Memory B cell (primary cell): Measurements from ENCODE around the gene ACTL8.
"Not testable (repeated sequence)": the region's sequence is repeated elsewhere in the genome, so short reads cannot be mapped to it uniquely, and the experiment has no call there.

Experiments used
- ATAC-seq: fragments of 150-1000 bp; cut with Tn5 transposase; 2 replicates; pipeline ENCODE4 v1.10.0; 2021; ENCODE audit warnings: low read depth, mild to moderate bottlenecking, moderate library complexity
- DNase-seq, 2 donors: peaks; one replicate each; pipeline ENCODE4 v3.0.0; 2022; ENCODE audit warnings: low spot score in 2 of 2
- H3K27ac Mint-ChIP-seq: one replicate; pipeline ENCODE4 v1.8.0; 2022; ENCODE audit warnings: mild to moderate bottlenecking, moderate library complexity, mixed read lengths
- H3K27me3 Mint-ChIP-seq: one replicate; pipeline ENCODE4 v1.8.0; 2022; ENCODE audit warnings: mixed read lengths
- H3K36me3 Mint-ChIP-seq: one replicate; pipeline ENCODE4 v1.8.0; 2022; ENCODE audit warnings: mild to moderate bottlenecking, mixed read lengths
- H3K4me1 Mint-ChIP-seq: one replicate; pipeline ENCODE4 v1.8.0; 2022; ENCODE audit warnings: mixed read lengths
- H3K4me3 Mint-ChIP-seq: one replicate; pipeline ENCODE4 v1.8.0; 2022; ENCODE audit warnings: mild to moderate bottlenecking, moderate library complexity, mixed read lengths
- H3K9me3 Mint-ChIP-seq: one replicate; pipeline ENCODE4 v1.8.0; 2022; ENCODE audit warnings: mixed read lengths

The ACTL8 gene

DNA sequence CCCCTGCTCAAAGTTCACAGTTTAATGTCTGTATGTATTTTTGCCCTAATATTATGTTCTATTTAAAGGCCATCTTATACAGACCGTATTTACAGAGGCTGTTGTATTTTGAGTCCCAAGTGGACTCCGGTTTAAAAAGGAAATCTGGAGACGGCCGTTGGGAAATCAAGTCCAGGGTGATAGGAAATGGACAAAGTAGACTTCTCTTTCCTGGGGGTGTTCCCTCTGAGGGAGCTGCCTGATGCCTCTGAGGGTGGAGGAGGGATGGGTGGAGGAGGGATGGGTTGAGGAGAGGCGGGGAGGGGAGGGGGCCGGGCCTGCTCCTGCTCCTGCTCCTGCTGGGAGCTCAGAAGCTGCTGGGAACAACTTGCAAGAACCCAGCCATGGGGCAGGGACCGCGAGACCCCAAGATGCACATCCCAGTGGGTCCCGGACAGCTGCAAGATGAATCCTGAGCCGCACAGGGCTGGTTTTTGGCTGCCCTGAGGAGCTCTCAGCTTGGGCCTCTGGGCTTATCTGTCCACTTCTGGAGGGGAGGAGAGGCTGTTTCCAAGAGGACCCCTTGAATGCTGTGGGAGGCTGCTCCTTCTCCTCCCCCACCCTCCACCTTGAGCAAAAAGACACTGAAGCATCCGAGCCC lies 12.0 kb upstream of the ACTL8 start:
- Mint-ChIP-seq H3K4me3 (no peak overlapping the region), H3K27ac (no peak overlapping the region), H3K27me3 (peaks cover 10% of the 10 kb centered on the region), H3K9me3 (no peaks in the 10 kb centered on the region), H3K4me1 (no peaks in the 10 kb centered on the region), H3K36me3 (no peaks in the 10 kb centered on the region)
- DNase-seq (no peak), ATAC-seq (no peak)

DNA sequence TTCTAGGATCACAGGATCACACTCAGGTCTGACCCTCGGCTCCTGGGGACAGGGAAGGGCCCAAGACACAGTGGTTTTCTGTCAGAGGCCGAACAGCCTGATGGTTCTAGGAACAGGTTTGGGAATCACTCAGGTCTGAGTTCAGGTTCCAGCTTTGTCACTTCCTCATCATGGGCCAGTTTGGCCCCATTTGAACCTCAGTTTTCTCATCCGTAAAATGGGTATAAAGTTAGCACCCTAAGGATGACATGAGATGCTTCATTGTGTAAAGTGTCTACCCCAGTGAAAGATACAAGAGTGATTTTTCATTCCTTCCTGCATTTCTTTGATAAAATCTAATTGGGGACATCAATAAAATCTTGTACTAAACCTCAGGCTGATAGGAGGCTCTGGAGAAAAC lies 11.2 kb upstream of the ACTL8 start:
- H3K4me1 Mint-ChIP-seq: no peaks in the 10 kb centered on the region
- no peaks in the 10 kb centered on the region for H3K36me3 Mint-ChIP-seq
- no peak overlapping the region for H3K27ac Mint-ChIP-seq
- H3K27me3 Mint-ChIP-seq: peaks cover 12% of the 10 kb centered on the region
- peaks cover 2% of the 10 kb centered on the region for H3K9me3 Mint-ChIP-seq
- H3K4me3 Mint-ChIP-seq: no peak overlapping the region
- no peak for DNase-seq
- ATAC-seq: no peak

DNA sequence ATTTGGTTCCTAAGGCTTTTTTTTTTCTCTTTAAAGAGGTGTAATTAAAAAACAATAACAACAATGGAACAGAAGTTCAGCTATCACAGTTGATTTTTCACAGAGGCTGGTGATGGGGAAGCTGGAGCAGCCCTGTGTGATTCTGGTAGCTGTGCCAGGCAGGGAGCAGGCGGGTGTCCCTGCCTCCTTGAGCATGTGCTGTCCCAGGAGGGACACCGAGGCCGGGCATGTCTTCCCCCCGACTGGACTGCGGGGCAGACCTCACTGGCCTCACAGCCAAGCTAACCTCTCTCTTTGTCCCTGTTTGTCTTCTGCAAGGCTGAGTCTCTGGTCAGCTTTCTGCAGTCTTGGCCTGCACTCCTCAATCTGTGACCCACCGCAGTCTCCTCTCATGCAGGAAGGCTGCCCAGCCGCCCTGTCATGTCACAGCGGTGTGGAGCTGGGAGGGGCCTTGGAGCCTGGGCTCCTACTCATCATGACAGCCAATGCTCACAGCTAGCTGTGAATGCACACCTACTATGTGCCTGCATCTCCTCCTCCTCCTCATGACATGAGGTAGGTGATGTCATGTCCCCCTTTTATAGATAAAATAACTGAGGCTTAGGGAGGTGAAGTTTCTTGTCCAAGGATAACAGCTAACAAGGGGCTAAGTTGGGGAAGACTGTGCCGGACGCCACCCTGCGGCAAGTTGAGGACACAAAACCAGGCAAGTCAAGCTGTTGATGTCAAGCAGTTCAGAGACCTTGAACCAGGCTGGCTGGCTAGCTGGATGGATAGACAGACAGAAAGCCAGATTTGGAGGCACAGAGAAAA lies 10.3 kb upstream of the ACTL8 start:
- DNase-seq (no peak), ATAC-seq (no peak)
- peaks cover 12% of the 10 kb centered on the region for H3K27me3 Mint-ChIP-seq
- H3K4me3 Mint-ChIP-seq: no peak overlapping the region
- no peaks in the 10 kb centered on the region for H3K4me1 Mint-ChIP-seq
- no peaks in the 10 kb centered on the region for H3K36me3 Mint-ChIP-seq
- peaks cover 2% of the 10 kb centered on the region for H3K9me3 Mint-ChIP-seq
- no peak overlapping the region for H3K27ac Mint-ChIP-seq

DNA sequence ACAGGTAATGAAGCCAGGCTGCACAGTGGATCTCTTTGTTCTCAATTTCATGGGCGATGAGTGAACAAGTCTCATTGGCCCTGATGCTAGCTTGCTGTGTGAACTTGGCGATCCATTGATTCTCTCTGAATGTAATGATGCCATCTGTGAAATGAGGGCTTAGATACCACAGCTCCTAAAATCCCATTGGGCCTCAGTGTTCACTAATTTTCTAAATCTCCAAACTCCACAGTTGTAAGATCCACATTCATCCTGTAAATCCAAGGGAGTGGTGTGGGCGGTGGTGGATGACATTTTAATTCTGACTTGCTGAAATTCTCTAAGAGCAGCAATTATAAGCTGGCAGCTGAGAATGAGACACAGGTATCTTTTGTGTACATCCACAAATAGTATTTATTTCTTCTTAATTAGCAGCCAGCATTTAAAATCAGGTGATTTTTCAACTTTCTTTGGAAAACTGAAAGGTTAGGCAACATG lies 9.6 kb upstream of the ACTL8 start:
- Mint-ChIP-seq H3K4me3 (no peak overlapping the region), H3K4me1 (no peaks in the 10 kb centered on the region), H3K36me3 (no peaks in the 10 kb centered on the region), H3K9me3 (peaks cover 5% of the 10 kb centered on the region), H3K27ac (no peak overlapping the region), H3K27me3 (peaks cover 14% of the 10 kb centered on the region)
- ATAC-seq (no peak), DNase-seq (no peak)

DNA sequence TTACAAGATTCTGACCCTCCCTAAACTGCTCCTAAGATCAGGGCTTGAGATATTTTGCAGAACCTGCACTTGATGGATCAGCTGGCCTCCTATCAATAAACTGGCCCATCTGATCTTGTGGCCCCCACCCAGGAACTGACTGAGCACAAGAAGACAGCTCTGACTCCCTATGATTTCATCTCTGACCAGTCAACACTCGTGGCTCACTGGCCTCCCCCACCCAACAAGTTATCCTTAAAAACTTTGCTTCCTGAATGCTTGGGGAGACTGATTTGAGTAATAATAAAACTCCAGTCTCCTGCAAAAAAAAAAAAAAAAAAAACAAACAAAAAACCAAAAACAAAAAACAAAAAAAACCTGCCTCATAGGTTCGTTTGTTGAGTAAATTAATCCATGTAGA lies 8.9 kb upstream of the ACTL8 start:
- not testable (repeated sequence) for H3K4me1 Mint-ChIP-seq, H3K9me3 Mint-ChIP-seq, ATAC-seq, H3K36me3 Mint-ChIP-seq, DNase-seq, H3K27me3 Mint-ChIP-seq, H3K27ac Mint-ChIP-seq, H3K4me3 Mint-ChIP-seq

DNA sequence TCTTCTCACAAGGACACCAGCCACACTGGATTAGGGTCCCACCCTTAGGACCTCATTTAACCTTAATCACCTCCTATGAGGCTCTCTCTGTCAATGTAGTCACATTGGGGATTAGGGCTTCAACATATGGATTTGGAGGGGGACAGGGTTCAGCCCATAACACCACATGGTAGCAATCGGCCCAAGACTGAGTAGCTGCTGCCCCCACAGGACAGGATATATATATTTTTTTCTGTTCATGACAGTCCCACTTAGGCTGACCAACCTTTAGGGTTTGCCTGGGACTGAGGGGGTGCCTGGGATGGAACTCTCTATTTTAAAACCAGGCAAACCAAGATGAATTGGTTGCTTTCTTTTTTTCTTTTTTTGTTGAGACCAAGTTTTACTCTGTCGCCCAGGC lies 8.2 kb upstream of the ACTL8 start:
- Mint-ChIP-seq H3K9me3 (peaks cover 5% of the 10 kb centered on the region), H3K4me1 (no peaks in the 10 kb centered on the region), H3K27ac (no peak overlapping the region), H3K4me3 (no peak overlapping the region), H3K36me3 (no peaks in the 10 kb centered on the region), H3K27me3 (peaks cover 6% of the 10 kb centered on the region)
- DNase-seq (no peak), ATAC-seq (no peak)

DNA sequence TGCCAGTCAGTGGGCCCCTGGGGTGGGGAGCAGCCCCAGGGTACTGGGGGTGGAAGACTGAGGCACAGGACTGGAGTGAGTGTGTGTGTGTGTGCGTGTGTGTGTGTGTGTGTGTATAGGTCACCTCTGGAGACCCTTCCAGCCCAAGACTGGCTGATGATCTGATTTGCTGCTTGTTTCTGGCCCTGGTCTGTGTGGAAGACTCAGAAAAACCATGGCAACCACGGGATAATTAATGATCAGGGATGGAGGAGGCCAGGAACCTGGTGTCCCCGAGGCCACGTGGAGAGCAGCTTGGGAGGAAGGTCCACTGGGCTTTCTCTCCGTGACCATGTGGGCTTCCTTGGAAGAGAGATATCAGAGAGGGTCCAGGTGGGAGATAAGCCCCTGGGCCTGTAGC lies 4.8 kb upstream of the ACTL8 start:
- H3K9me3 Mint-ChIP-seq: peaks cover 13% of the 10 kb centered on the region
- no peak for ATAC-seq
- H3K36me3 Mint-ChIP-seq: peaks cover 4% of the 10 kb centered on the region
- no peak overlapping the region for H3K4me3 Mint-ChIP-seq
- no peaks in the 10 kb centered on the region for H3K4me1 Mint-ChIP-seq
- peaks cover 10% of the 10 kb centered on the region for H3K27me3 Mint-ChIP-seq
- no peak for DNase-seq
- no peak overlapping the region for H3K27ac Mint-ChIP-seq

DNA sequence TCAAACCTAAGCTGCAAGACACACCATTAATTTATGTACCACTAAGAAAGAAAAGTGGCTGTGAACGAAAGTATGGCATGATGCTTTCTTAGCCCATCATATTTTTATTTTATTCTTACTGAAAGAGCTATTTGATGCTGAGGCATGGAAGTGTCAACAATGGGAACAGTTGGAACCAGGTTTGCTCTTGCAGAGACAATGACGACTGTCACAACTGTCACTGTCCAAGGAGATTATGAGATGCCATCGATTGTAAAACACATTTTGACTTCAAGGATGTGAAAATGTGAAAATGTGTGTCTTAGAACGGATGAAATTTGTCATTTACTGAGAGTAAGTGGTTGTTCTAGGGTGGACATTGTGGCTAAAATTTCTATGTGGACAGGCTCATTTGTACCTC lies 2.8 kb upstream of the ACTL8 start:
- Mint-ChIP-seq H3K27me3 (peaks cover 10% of the 10 kb centered on the region), H3K9me3 (peaks cover 16% of the 10 kb centered on the region), H3K27ac (no peak overlapping the region), H3K4me3 (no peak overlapping the region), H3K36me3 (peaks cover 4% of the 10 kb centered on the region), H3K4me1 (no peaks in the 10 kb centered on the region)
- no peak for ATAC-seq
- DNase-seq: no peak

DNA sequence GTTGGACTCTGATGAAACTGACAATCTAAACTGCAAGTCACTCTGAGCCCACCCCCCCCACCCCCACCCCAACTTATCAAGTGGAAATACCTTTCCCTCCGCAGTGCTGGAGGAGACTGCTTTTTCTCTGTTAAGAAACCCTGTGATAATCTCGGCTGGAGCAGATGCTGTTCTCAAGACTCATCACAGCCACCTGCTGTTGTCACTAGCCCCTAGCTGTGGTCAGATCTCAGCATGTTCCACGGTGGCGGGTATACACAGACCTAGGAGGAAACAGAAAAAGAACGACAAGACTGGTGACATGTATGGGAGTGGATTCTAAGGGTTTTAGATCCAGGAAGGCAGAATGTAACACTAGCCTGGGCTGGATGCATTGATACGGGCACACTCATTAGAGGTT lies 2.3 kb downstream of the ACTL8 start:
- Mint-ChIP-seq H3K27me3 (peaks cover 2% of the 10 kb centered on the region), H3K4me3 (no peak overlapping the region), H3K36me3 (peaks cover 10% of the 10 kb centered on the region), H3K27ac (no peak overlapping the region), H3K4me1 (no peaks in the 10 kb centered on the region), H3K9me3 (peaks cover 33% of the 10 kb centered on the region)
- DNase-seq (no peak), ATAC-seq (no peak)

DNA sequence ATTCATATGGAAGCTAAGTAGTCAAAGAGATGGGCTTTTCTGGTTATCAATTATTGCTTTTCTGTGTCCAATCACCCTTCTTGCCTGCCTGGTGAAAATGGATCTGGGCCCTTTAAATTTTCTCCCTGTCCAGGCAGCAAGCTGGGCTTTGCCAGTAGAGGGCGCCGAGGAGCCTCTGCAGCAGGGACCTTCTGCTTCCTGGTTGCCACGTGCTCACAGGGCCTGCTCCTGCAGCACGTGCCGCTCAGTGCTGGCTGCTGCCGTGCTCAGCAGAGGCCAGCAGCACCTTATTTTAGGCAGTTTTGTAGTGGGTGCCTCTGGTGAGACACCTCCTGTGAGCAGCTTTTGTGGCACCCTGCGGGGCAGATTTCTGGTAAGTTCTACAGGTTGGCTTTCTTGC lies 4.0 kb downstream of the ACTL8 start:
- Mint-ChIP-seq H3K27ac (no peak overlapping the region), H3K4me3 (no peak overlapping the region), H3K27me3 (no peaks in the 10 kb centered on the region), H3K9me3 (peaks cover 24% of the 10 kb centered on the region), H3K4me1 (no peaks in the 10 kb centered on the region), H3K36me3 (peaks cover 8% of the 10 kb centered on the region)
- DNase-seq (no peak), ATAC-seq (no peak)

DNA sequence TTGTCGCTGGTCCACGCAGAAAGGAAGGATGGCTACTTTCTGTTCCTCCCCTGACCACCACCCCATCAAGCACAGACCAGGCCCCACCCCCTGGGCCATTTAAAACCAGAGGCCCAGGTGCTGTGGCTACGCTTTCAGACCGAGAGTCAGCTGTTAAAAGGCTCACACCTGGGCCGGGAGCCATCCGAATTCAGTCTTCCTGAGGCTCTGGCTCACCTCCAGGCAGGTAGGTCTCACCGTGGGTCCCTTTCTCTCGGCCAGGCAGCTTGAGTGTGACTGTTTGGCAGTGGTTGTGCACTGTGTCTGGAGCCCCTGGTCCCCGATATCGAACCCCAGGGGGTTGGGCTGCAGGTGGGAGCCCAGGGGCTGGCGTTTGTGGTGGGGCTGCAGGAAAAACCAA lies 7.2 kb downstream of the ACTL8 start:
- Mint-ChIP-seq H3K36me3 (peaks cover 7% of the 10 kb centered on the region), H3K4me1 (no peaks in the 10 kb centered on the region), H3K4me3 (no peak overlapping the region), H3K9me3 (peaks cover 22% of the 10 kb centered on the region), H3K27ac (no peak overlapping the region), H3K27me3 (peaks cover 6% of the 10 kb centered on the region)
- DNase-seq (no peak), ATAC-seq (no peak)

DNA sequence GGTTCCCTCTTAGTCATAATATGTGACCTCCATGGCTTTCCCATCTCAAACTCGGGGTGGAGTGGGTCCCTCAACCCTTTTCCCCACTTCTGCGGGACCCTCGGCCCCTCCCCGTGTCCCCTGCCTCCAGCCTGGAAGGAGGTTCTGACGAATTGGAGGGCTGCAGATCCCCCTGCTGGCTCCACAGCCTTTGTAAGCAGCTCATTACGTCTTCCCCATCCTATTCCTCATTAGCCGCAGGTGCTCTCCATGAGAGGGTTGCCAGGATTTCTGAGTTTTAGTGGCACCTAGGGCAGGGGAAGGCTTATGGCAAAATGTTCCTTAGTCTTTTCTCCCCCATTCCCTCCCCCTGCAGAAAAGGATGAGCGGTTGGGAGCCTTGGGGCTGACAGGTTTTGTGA lies 8.3 kb downstream of the ACTL8 start:
- Mint-ChIP-seq H3K27ac (no peak overlapping the region), H3K9me3 (peaks cover 16% of the 10 kb centered on the region), H3K27me3 (peaks cover 6% of the 10 kb centered on the region), H3K4me3 (no peak overlapping the region), H3K4me1 (no peaks in the 10 kb centered on the region), H3K36me3 (peaks cover 7% of the 10 kb centered on the region)
- ATAC-seq (no peak), DNase-seq (no peak)

DNA sequence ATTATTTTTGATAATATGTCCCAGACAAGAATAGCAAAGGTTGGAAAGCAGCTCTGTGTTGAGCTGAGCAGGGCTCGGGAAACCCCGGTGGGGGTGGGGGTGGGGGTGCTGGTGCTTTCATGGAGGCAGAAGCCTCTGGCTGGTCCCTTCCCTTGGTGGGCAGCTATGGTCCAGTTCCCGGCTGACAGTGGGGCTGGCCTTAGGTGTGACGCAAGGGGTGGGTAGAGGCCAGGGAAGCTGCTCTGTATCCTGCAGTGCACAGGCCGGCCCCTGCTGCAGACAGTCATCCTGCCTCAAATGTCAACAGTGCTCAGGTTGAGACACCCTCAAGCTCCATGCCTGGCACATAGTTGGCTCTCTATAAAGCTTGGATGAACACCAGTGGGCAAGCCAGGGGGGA lies 8.9 kb downstream of the ACTL8 start:
- H3K4me1 Mint-ChIP-seq: no peaks in the 10 kb centered on the region
- no peak for DNase-seq
- peaks cover 7% of the 10 kb centered on the region for H3K36me3 Mint-ChIP-seq
- no peak overlapping the region for H3K27ac Mint-ChIP-seq
- H3K4me3 Mint-ChIP-seq: no peak overlapping the region
- no peak for ATAC-seq
- peaks cover 12% of the 10 kb centered on the region for H3K9me3 Mint-ChIP-seq
- peaks cover 6% of the 10 kb centered on the region for H3K27me3 Mint-ChIP-seq

DNA sequence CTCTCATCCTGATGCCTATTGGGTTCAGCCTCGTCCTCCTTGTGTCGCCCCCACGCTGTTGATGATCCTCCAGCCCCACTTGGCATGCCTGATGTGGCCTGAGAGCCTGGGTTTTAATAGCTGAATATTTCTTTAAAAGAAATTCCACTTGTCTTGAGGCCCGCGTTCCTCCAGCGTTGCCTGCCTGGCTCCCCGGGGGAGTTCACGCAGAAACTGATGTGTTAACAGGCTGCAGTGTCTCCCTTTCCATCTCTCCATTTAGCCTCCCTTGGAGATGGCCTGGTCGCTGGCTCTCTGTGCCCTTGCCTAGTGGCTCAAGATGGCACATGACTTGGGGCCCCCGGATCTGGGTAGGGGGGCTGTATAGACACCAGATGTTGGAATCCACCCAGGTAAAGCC lies 9.5 kb downstream of the ACTL8 start:
- peaks cover 12% of the 10 kb centered on the region for H3K9me3 Mint-ChIP-seq
- H3K36me3 Mint-ChIP-seq: peaks cover 7% of the 10 kb centered on the region
- no peak for DNase-seq
- no peak overlapping the region for H3K27ac Mint-ChIP-seq
- no peaks in the 10 kb centered on the region for H3K4me1 Mint-ChIP-seq
- peaks cover 6% of the 10 kb centered on the region for H3K27me3 Mint-ChIP-seq
- no peak for ATAC-seq
- no peak overlapping the region for H3K4me3 Mint-ChIP-seq
